NCI-H345 (cell line): ENCODE data around the gene LY86.

Source experiments
- DNase-seq: peaks from one replicate; lab custom pipeline; 2025; lab: John Stamatoyannopoulos, UW

LY86 gene

DNA sequence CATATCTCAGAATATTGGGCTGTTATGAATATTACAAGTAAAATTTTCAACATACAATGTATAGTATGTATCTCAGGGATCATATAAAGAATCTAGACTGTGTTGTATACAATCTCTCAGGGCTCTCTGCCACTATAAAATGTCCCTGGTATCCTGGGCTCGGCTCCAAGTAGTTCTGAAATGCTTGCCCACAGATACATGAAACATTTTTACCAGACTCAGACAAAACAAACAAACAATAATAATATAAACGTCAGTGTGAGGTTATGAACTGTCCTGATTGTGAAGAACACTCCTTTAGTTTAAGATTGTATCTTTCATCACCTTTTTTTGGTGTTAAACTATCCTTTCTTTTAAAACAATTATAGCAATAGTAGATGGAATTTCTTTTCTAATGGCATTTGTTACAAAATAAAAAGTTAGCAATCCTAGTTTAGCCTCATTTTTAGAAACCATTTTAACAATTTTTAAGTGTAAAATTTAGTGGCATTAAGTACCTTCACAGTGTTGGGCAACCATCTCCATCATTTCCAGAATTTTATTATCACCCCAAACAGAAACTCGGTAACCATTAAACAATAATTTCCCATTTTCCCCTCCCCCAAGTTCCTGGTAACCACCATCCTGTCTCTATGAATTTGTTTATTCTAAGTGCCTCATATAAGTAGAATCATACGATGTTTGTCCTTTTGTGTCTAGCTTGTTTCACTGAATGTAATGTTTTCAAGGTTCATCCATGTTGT lies 17.4 kb upstream of the LY86 start:
- DNase-seq, result no peak

DNA sequence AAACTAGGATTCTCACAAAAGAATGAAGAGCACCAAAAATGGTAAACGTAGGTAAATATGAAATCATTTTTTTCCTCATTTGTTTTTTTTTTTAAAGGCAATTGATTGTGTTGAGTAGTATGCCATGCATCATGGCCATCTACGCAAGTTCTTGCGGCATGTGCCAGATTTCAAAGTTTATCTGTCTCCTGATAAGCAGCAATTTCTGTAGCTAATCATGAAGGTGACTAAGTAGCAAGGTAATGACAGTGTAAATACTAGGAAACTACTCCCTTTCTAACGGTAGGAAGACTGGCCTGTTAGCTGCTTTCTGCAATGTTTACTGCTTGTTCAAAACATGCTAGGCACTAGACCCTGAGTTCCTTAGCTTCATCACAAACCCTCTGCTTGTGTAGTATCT lies 13.4 kb upstream of the LY86 start:
- DNase-seq, result no peak

DNA sequence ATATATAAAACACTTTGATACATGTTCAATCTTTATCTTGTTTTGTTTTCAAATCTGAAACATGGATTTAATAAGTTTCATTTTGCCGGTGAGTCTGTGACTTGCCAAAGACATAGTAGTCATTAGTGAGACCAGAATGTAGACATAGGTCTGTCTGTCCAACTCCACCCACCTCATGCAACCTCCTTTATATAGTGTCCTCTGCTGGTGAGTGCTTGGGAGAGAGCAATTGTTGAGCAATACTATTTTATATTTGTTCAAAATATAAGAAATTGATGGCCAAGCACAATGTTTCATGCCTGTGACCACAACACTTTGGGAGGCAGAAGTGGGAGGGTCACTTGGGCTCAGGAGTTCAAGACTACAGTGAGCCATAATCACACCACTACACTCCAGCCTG lies 10.8 kb upstream of the LY86 start:
- DNase-seq, result no peak

DNA sequence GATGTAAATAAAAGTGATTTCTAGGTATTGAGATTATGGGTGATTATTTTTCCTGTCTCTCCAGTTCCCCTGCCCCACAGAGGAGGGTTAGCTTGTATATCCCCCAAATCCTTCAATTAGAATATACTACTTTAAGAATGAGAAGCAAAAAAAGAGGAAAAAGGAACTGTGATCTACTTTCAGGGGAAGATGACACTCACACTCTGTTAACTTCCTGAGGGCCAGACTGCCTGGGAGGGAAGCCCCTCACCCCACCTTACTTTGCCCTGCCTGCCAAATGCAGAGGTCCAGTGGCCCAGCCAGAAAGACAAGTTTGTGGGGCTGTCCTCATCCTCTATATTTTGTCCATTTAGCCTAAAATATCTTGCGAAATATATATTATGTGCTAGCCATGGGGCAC lies 9.2 kb upstream of the LY86 start:
- DNase-seq, result no peak

DNA sequence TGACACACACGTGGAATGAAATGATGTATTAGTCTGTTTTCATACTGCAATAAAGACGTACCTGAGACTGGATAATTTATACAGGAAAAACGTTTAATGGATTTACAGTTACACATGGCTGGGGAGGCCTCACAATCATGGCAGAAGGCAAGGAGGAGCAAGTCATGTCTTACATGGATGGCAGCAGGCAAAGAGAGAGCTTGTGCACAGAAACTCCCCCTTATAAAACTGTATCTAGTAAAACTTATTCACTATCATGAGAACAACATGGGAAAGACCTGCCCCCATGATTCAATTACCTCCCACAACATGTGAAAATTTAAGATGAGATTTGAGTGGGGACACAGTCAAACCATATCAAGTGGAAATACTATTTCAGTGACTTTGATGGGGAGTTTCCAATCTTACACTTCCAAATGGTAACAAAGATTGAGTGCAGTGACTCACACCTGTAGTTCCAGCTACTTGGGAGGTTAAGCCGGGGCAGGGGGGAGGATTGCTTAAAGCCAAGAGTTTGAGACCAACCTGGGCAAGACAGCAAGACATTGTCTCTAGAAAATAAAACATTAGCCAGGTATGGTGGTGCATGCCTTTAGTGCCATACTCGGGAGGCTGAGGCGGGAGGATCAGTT lies 8.2 kb upstream of the LY86 start:
- DNase-seq, result no peak

DNA sequence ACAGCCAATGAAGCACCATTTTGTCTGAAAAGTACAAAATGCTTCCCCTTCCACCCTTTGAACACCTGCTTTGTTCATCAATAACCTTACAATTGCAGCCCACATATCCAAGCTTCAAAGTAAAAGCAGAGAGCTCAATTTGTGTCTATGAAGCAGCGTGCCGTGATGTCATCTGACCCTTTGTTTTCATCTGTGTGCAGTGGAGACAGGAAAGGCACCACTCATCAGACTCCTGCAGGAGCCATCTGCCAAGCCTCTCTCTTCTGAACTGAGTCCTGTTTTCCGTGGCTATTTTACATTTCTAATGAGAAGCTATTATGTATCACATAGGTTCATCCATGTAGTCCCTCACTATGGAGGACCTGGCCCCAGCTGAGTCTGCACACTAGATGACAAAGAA lies 7.5 kb upstream of the LY86 start:
- no peak for DNase-seq

DNA sequence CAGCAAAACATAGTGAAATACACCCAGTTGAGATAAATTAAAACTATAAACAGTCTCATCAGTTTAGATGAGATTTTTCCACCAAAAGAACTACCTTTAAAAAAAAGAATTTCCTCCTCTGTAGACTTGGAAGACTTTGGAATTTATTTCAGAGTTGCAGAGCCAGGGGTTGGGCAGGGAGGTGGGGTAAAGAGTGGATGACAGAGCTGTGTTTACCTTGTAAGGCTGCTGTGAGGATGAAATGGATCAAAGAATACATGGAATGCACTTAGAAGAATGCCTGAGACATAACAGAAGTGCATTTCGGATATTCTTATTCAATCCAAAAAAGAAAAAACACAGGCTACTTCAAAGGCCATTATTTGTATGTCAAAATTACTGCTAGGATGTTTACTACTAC lies 6.4 kb upstream of the LY86 start:
- DNase-seq, result no peak

DNA sequence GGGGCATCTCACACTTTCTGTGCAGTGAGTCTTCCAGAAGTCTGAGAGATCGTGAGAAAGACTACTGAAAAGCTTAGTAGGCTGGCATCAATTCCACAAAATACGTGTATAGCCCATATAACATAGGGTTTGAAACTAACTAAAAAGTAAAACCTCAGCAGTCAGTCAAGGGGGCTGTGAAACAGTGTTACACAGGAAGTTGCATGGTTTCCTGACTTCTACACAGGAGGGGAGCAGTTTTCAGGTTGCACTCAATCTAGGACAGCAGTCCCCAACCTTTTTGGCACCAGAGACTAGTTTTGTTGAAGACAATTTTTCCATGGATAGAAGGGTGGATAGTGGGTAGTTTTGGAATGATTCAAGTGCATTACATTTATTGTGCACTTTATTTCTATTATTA lies 4.7 kb upstream of the LY86 start:
- no peak for DNase-seq

DNA sequence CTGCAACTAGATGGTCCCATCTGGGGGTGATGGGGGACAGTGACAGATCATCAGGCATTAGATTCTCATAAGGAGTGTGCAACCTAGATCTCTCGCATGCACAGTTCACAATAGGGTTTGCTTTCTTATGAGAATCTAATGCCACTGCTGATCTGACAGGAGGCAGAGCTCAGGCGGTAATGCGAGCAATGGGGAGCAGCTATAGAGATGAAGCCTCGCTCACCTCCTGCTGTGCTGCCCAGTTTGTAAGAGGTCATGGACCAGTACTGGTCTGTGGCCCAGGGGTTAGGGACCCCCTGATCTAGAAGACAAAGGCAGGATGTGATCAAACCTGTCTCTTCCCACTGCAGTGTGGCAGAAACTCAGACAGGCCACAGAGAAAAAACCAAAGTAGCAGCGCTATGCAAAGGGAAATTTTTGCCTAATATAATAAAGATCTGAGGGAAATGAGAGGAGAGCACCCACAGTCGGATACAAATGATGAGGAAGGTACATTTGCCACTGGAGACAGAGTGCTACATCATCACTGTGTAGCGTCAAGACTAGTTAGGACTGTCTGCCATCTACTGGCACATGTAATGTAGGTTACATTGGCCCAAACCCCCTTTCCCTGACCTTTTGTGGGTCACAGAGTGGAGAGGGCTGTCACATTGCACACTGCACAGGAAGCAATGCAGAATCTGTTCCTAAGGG lies 4.1 kb upstream of the LY86 start:
- no peak for DNase-seq

DNA sequence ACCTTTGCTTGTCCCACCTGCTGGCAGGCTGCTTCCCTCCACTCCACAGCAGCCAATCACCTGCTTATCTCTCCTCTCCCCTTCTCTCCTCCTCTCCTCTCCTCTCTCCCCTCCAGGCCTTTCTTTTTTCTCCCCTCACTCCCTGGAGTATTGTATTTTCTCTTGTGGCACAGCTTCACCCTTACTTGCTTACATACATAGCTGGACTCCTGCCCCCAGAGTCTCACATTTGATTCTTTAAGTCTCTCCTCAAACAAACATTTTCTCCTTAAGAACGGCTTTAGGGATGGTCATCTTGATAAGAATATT lies 3.6 kb upstream of the LY86 start:
- no peak for DNase-seq

DNA sequence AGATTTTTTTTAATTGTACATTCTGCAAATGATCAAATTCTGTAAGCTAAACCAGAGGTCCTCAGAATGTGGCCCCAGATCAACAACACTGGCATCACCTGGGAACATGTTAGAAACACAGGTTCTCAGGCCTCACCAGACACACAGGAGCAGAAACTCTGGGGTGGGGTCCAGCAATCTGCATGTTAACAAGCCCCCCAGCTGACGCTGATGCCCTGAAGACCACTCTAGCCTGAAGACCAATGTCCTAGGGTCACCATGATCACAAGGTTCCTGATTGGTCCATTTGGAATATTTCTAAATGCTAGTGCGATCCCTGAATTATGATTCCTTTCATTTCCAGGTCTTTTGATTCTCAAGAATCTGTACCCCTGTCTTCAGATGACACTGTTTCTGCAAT lies 2.4 kb upstream of the LY86 start:
- no peak for DNase-seq

DNA sequence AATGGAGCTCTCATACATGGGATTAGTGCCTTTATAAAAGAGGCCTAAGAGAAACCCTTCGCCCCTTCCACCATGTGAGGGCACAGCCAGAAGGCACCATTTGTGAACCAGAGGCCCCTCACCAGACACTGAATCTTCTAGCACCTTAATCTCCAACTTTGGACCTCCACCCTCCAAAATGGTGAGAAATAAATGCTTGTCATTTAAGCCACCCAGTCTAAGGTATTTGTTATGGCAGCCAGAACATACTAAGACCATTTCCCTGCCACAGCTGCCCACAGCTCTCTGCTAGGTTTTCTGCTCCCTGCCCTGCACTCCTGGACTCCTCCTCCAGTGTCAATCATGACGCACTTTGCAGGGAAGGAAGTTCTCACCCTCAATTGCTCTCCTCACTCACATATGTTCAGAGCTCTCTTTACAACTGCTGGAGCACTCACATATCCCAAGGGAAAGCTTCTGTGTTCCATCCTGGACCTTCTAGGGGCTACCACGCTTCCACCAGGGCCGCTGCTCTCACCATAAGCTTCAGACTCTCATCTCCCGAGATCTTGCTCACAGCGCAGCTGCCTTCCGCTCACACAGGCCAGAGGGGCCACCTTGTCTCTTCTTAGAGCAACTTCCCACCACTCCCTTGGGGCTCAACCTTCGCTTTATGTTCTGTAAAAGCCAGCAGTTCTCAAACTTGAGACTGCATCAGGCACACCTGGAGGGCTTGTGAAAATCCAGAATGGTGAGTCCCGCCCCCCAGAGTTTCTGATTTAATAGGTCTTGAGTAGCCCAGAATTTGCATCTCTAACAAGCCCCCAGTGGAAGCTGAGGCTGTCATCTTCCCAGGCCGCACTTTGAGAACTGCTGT lies 1.6 kb upstream of the LY86 start:
- DNase-seq, result no peak

DNA sequence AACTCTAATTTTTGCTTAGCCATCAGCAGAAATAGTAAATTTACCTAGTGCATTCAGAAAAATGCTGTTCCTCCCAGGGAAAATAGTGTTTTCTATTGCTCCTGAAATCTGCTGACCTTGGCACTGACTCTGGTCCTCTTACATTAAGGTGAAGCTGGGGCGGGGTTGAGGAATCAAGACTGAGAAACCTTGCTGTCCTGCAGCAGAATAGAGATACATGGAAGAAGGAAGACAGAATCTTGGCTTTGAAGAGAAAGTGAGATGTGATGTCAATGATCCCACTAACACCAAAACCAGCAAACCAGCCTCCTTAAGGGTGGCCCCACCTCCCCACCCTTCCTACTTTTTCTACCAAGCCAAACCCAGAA lies 840 bp upstream of the LY86 start:
- no peak for DNase-seq

DNA sequence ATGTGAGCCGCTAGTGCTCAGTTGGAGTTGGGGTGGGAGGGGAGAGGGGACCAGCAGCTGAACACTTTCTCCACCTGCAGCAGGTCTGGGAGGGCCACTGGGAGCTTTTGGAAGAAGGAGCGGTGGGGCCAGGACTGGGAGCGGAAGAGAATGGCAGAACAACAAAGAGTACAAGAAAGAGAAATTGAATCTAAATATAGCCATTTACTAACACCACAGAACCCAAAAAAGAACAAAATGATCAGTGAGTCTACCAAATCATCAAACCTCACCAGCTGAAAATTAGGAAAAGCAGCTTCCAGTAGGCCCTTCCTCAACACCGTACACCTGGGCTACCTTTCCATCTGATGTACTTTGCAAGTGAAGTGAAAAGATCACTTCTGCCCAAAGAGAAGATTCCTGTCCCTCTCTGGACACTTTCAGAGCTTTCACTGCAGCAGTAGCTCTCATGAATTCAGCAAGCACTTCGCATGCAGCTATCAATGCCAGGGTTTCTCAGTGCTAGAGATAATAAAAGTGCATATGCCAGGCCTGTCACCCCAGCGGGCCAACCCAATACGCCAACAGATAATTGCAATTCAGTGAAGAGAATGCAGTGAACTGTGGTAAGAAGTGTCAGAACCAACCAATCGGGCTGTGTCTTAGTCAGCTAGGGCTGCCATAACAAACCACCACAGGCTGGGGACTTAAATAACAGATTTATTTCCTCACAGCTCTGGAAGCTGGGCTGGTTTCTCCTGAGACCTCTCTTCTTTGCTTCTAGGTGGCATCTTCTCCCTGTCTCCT lies 597 bp downstream of the LY86 start:
- DNase-seq, result no peak

DNA sequence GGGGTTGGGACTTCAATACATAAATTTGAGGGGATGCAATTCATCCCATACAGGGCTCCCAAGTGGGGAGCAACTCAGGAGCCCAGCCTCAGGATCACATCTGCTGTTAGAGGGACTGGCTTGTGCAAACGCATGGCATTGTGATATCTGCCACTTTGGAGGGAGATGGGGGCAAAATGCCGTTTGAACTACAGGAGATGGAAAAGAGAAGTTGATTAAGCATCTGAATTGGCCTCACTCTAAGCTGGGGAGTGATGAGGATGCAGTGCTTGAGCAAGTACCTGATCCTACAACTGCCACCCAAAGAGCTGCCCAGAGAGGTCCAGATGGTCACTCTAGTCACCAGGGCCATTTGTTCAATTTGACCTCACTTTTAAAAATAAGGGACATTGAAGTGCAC lies 2.0 kb downstream of the LY86 start:
- DNase-seq, result no peak

DNA sequence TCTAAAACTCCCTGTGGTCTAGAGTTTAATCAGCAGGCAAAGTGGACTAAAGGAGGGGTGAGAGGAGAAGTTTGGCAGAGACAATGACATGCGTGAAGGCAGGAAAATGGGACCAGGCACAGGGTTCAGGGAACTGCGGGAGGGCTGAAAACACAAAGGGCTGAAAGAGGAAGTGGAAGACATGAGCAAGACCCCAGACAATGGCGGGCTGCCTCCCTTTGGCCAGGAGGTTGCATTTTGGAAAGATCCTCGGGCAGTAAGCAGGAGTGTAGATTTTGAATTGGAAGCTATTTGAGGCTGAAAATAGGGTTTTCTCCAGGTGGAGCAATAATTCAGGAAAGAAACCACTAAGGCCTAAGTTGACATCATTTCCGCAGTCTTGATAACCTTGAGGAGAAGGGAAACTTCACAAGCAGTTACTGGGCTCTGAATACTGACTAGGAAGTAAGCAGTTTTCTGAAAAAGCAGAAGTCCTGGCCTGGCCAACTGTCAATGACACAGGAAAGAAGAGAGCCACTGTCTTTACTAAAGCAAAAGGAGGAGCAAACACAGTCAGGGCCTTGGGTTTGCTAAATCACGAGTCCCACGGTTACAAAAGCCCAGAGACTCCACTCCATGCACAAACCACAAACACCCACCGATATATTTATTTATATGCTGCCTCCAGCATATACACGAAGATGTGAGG lies 3.4 kb downstream of the LY86 start:
- DNase-seq, result no peak

DNA sequence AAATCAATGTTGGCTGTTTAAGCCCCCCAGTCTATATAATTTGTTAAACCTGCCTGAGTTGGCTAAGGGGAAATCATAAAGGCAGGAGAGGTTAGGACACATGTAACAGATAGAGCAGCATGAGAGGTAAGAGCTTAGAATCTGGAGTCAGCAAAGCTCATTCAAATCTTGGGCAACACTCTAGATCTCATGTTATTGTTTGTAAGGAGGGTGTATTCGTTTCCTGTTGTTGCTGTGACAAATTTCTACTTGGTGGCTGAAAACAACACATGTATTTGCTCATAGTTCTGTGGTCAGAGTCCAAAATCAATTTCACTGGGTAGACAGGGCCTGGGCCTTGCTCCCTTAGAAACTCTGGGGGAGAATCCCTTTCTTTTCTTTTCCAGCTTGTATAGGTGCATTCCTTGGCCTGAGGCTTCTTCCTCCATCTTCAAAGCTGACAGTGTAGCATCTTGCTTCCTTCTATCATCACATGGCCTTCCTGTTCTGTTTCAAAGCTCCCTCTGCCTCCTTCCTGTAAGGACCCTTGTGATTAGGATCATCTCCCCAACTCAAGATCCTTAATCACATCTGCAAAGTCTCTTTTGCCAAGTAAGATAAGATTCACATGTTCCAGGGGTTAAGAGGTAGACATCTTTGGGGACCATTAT lies 4.4 kb downstream of the LY86 start:
- no peak for DNase-seq

DNA sequence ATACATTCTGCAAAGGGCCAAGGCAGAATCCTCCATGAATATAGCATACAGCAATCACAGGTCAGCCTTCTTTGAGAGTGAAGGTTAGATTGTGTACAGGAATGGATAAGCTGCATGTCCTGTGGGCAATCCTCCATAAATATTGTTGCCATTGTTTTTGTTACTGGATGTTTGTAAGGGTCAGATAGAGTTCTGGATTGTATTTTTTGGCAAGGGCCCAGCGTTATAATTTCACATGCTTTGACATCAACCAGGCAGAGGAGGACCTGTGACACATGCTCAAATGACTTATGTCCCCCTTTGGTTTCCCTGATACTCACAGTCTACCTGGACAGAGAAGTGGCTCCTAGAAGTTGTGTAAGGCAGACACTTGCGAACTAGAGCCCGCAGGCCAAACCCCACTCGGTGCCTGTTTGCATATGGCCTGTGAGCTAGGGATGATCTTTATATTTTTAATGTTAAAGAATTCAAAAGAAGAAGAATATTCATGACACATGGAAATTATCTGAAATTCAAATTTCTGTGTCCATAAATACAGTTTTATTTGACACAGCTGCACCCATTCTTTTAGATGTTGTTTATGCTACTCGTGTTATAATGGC lies 5.4 kb downstream of the LY86 start:
- DNase-seq, result no peak

DNA sequence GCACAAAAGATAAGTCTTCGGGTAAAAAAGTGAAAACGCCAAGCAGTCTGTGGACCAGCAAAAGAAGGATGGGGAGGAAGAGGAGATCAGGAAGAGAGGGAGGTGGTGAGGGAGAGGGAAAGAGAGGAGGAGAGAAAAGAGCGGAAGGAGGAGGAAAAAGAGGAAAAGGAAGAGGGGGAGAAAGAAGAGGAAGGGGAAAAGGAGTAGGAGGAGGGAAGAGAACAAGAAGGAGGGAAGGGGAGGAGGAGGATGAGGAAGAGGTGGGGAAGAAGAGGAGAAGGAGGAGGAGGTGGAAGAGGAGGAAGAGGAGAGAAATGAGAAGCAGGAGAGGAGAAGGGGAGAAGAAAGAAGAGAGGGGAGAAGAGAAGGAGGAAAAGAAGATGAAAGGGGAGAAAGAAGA lies 6.5 kb downstream of the LY86 start:
- no peak for DNase-seq

DNA sequence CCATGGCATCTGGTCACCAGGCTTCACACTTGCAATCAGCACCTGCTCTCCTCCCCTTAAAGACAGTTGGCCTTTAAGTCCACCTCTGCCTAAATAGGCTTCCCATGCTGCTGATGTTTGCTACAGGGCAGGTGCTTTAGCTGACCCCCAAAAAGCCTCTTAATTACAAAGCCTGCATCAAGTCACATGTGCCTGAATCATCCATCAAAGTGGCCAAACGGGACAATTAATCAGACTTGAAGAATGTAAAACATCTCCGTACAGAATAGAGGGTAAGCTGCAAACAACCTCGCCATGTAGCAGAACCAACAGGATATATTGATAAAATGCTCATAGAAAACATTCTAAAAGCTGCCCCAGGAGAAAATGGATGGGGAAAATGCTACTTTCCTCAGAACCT lies 7.4 kb downstream of the LY86 start:
- no peak for DNase-seq
